Aorta (tissue), 5 donors: ENCODE data around the gene ERC1. TPM values are rescaled to one million over a fixed set of nuclear protein-coding genes. Genes with fewer than 3 reads are reported as not detected.

Experiments
- ATAC-seq: fragments of 200-7000 bp; cut with Tn5 transposase; one replicate; pipeline ENCODE4 v1.9.1; 2022; ENCODE audit warnings: moderate library complexity; ENCODE audit not compliant: low FRiP score
- DNase-seq, 2 donors: peaks; one replicate each; pipeline ENCODE4 v3.0.0-alpha.2; 2020
- H3K27ac ChIP-seq, 2 donors: one replicate each; pipeline ENCODE4 v1.5.1; 2013; ENCODE audit warnings: low read length in 2 of 2, mild to moderate bottlenecking in 2 of 2, moderate library complexity in 2 of 2, control low read depth in 1 of 2, inconsistent platforms in 1 of 2, low read depth in 1 of 2
- H3K27me3 ChIP-seq, 2 donors: one replicate each; pipeline ENCODE4 v1.6.1; 2013; ENCODE audit warnings: control low read depth in 1 of 2, low read length in 1 of 2, mild to moderate bottlenecking in 1 of 2, moderate library complexity in 1 of 2; ENCODE audit not compliant: insufficient read depth in 2 of 2, control insufficient read depth in 1 of 2
- H3K36me3 ChIP-seq, 2 donors: one replicate each; pipeline ENCODE4 v1.6.1; 2013; ENCODE audit warnings: control low read depth in 1 of 2, low read length in 1 of 2, mild to moderate bottlenecking in 1 of 2; ENCODE audit not compliant: insufficient read depth in 2 of 2, control insufficient read depth in 1 of 2
- H3K4me1 ChIP-seq, 2 donors: one replicate each; pipeline ENCODE4 v1.6.1; 2013; ENCODE audit warnings: low read length in 2 of 2, control low read depth in 1 of 2, mild to moderate bottlenecking in 1 of 2, moderate library complexity in 1 of 2; ENCODE audit not compliant: insufficient read depth in 2 of 2, control insufficient read depth in 1 of 2
- H3K4me3 ChIP-seq, 2 donors: one replicate each; pipeline ENCODE4 v1.5.1; 2013; ENCODE audit warnings: low read length in 2 of 2, control low read depth in 1 of 2, mild to moderate bottlenecking in 1 of 2
- H3K9me3 ChIP-seq: one replicate; pipeline ENCODE4 v1.6.1; 2013; ENCODE audit warnings: mild to moderate bottlenecking, low read length; ENCODE audit not compliant: control insufficient read depth
- WGBS, 2 donors: extraction: QIAGEN DNeasy Blood & Tissue Kit; methylation state at CpG; one replicate each; pipeline ENCODE4 v1.1.7; 2013; 5-methylcytosine and 5-hydroxymethylcytosine counted together
- intact Hi-C, 2 donors: fragments of 100-400 bp; cut with DNase I; formaldehyde crosslinking; loops; one replicate each; pipeline versions ENCODE4 v1.14.2 to v1.15.0; 2022
- polyA plus RNA-seq, 2 donors: library from polyadenylated mRNA; stranded (reverse); fragments of 200-250 nt; gene quantifications; one replicate each; pipeline ENCODE4 v1.2.3, GENCODE V29; 2013
- total RNA-seq, 2 donors: library from RNA; stranded (reverse); fragmentation: NEBNext Ultra II Directional; extraction: Animal tissue kit (Norgen Biotek cat#: 25700); gene quantifications; one replicate each; pipeline ENCODE4 v1.2.1, GENCODE V29; 2021
- donor health status: healthy with polysubstance abuse.
- donor health status: Bipolar disorder and iron deficiency.
- donor health status: DM: no; HTN: no; CAD: no.
- donor health status: DM: no; HTN: no; CAD: no.
- donor health status: DM: yes; HTN: yes; CAD: no.

The ERC1 gene
- total and polyA plus RNA-seq, 4 donors: 8.1 to 99.8 (median 45.3) TPM

DNA sequence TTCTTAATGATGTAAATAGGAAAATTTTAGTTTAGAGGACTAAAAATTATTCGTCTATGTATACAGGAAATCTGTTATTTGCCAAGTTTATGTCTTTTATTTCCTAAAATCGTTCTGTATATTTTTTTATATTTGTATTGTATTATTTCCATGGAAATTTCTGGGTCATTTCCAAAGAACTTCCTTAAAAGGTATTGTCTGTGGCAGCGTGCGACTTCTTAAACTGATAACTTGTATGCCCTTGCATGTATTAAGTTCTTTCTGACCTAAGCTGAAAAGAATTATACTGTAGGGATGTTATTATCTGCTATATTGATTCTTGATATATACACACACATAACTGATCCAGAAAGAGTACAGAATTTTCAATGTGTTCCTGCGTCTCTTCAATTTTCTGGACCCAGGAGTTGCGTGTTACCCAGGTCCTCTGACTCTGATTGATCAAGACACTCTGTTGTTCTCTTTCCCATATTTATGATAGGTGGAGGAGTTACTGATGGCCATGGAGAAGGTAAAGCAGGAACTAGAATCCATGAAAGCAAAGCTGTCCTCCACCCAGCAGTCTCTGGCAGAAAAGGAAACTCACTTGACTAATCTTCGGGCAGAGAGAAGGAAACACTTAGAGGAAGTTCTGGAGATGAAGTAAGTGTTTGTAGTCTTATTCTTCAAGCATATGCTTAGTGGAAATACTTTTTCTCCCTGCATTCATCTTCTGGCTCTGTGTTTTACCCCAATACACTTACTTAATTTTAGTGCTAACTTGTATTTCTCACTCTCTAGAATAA lies 298.5 kb downstream of the ERC1 start:
- no peak overlapping the region for H3K27ac ChIP-seq
- DNase-seq: no peak
- WGBS, 2 donors: 18 to 19% methylated on average over 7 of the region's 7 CpGs
- no peak for ATAC-seq
- no peaks in the 10 kb centered on the region for H3K27me3 ChIP-seq
- H3K4me3 ChIP-seq: peak overlapping the region in 1 of 2 donors; percentile 40
- no peaks in the 10 kb centered on the region for H3K36me3 ChIP-seq
- peaks cover 0 to 2% of the 10 kb centered on the region in 2 donors for H3K4me1 ChIP-seq
- no peaks in the 10 kb centered on the region for H3K9me3 ChIP-seq
- intact Hi-C loops: no loop called here

DNA sequence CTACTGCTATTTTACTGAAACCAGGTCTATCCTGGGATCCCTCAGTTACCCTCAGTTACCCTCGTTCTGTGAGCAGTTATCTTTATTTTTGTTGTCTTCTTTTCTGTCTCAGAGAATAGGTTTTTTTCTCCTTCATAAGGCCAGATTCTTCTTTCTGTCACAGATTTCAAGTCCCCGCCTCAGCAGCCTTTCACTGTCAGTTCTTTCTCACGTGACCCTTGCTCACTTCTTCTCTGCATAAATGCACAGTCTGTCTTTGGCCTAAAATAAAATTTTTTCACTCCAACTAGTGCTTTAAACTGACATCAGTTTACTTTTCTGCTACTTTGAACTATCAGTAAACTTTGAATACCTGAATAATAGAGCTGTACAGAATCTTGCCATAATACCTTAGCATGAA lies 299.7 kb downstream of the ERC1 start:
- WGBS, 2 donors: 72 to 77% methylated on average over 3 of the region's 3 CpGs
- Histone ChIP-seq H3K9me3 (no peaks in the 10 kb centered on the region), H3K4me1 (peaks cover 0 to 2% of the 10 kb centered on the region in 2 donors), H3K4me3 (no peak overlapping the region), H3K27me3 (no peaks in the 10 kb centered on the region), H3K36me3 (no peaks in the 10 kb centered on the region), H3K27ac (no peak overlapping the region)
- DNase-seq (no peak), ATAC-seq (no peak)
- intact Hi-C loops: no loop called here

DNA sequence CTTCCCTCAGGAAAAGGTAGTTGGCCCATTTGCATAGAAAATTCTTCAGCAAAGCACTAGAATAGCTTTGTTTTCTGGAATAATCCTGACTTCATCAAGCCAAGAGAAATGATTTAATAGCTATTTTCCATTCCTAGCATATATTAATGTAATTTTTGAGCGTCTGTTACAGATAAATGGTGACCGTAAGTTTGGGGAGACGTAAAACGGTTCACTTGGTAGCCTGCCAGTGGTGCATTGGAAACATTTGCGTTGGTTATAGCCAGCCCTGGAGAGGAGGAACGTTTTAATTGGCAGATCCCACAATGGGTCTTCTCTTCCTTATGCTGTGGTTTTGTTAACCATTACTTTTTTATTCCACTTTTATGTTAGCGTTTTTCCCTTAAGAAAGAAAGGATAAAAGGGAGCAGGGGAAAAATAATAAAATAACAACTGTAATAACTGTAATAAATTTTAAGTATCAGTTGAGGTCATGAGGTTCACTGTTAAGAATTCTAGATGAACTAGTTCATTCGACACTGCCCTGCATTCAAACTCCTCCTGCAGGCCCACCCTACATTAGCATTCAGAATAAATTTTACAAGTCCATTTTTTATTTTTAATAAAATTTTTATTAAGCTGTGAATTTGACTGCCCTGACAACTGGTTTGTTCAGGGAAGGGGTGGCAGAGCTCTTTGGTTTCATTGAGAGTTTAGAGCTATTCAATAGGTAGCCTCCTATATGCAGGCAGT lies 300.7 kb downstream of the ERC1 start:
- DNase-seq (no peak), ATAC-seq (no peak)
- Histone ChIP-seq H3K36me3 (no peaks in the 10 kb centered on the region), H3K4me1 (peaks cover 0 to 2% of the 10 kb centered on the region in 2 donors), H3K4me3 (no peak overlapping the region), H3K9me3 (no peaks in the 10 kb centered on the region), H3K27ac (no peak overlapping the region), H3K27me3 (no peaks in the 10 kb centered on the region)
- 12 to 15% methylated on average over 8 of the region's 8 CpGs for WGBS, 2 donors
- intact Hi-C loops: no loop called here

DNA sequence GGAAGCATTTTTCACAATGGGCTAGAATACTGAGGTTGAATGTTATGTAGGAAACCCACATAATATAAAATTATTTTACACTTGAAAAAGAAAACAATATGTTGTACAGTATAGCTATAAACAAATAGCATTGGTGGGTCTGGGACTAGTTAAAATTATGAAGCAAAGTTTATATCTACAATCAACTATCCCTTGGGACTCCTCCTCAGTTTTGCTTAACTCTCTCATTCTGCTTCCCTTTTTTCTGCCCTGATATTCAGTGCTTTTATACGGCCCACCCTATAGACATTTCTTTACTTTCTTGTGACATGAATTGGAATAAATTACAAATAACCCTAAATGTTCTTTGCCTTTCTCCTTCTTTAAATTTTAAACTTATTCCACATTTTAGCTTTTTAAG lies 302.9 kb downstream of the ERC1 start:
- Histone ChIP-seq H3K27me3 (no peaks in the 10 kb centered on the region), H3K36me3 (no peaks in the 10 kb centered on the region), H3K9me3 (no peaks in the 10 kb centered on the region), H3K27ac (no peak overlapping the region), H3K4me3 (no peak overlapping the region), H3K4me1 (peaks cover 0 to 2% of the 10 kb centered on the region in 2 donors)
- WGBS, 2 donors: 82 to 87% methylated on average over 1 of the region's 1 CpG
- intact Hi-C loops: no loop called here
- no peak for DNase-seq
- no peak for ATAC-seq

DNA sequence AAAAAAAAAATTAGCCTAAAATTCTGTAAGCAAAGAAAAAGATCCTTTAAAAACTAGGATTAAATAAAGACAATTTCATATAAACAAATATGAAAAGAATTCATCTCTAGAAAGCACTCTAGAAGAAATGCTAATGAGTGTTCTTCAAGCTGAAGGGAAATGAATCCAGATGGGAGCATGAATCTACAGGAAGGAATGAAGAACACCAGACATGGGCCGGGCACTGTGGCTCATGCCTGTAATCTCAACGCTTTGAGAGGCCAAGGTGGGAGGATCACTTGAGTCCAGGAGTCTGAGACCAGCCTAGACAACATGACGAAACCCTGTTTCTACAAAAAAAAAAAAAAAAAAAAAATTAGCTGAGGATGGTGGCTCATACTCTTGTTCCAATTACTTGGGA lies 306.2 kb downstream of the ERC1 start:
- ATAC-seq (no peak), DNase-seq (no peak)
- Histone ChIP-seq H3K36me3 (no peaks in the 10 kb centered on the region), H3K4me3 (no peak overlapping the region), H3K9me3 (no peaks in the 10 kb centered on the region), H3K4me1 (no peaks in the 10 kb centered on the region), H3K27ac (no peak overlapping the region), H3K27me3 (no peaks in the 10 kb centered on the region)
- intact Hi-C loops: no loop called here
- 92 to 96% methylated on average over 3 of the region's 3 CpGs for WGBS, 2 donors

DNA sequence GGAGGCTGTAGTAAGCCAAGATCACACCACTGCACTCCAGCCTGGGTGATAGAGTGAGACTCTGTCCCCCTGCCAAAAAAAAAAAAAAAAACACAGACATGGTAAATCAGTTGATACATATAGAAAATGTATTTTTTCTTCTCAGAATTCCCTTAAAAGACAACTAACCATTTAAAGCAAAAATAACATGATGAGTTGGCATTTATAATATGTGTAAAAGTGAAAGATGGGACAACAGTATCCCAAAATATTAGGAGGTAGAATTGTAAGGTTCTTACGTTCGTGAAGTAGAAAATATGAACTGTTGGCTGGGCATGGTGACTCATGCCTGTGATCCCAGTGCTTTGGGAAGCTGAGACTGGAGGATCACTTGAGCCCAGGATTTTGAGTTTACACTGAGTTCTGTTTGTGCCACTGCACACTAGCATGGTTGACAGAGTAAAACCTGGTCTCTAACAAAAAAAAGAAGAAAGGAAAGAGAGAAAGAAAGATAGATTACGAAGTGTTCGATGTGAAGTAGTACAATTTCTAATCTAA lies 306.7 kb downstream of the ERC1 start:
- WGBS, 2 donors: 95% methylated on average over 4 of the region's 4 CpGs
- H3K36me3 ChIP-seq: no peaks in the 10 kb centered on the region
- no peak overlapping the region for H3K27ac ChIP-seq
- no peaks in the 10 kb centered on the region for H3K9me3 ChIP-seq
- no peak overlapping the region for H3K4me3 ChIP-seq
- no peaks in the 10 kb centered on the region for H3K4me1 ChIP-seq
- H3K27me3 ChIP-seq: no peaks in the 10 kb centered on the region
- no peak for DNase-seq
- intact Hi-C loops: no loop called here
- ATAC-seq: no peak

DNA sequence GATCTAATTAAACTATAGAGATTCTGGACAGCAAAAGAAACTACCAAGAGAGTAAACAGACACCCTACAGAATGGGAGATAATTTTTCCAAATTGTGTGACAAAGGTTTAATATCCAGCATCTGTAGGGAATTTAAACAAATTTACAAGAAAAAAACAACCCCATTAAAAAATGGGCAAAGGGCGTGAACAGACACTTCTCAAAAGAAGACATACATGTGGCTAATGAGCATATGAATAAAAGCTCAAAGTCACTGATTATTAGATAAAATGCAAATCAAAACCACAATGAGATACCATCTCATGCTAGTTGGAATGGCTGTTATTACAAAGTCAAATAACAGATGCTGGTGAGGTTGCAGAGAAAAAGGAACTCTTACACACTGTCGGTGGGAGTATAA lies 309.4 kb downstream of the ERC1 start:
- Histone ChIP-seq H3K9me3 (no peaks in the 10 kb centered on the region), H3K27ac (no peak overlapping the region), H3K27me3 (no peaks in the 10 kb centered on the region), H3K4me3 (no peak overlapping the region), H3K36me3 (no peaks in the 10 kb centered on the region), H3K4me1 (no peaks in the 10 kb centered on the region)
- 96% methylated on average over 2 of the region's 2 CpGs for WGBS, 2 donors
- no peak for DNase-seq
- ATAC-seq: no peak
- intact Hi-C loops: no loop called here

DNA sequence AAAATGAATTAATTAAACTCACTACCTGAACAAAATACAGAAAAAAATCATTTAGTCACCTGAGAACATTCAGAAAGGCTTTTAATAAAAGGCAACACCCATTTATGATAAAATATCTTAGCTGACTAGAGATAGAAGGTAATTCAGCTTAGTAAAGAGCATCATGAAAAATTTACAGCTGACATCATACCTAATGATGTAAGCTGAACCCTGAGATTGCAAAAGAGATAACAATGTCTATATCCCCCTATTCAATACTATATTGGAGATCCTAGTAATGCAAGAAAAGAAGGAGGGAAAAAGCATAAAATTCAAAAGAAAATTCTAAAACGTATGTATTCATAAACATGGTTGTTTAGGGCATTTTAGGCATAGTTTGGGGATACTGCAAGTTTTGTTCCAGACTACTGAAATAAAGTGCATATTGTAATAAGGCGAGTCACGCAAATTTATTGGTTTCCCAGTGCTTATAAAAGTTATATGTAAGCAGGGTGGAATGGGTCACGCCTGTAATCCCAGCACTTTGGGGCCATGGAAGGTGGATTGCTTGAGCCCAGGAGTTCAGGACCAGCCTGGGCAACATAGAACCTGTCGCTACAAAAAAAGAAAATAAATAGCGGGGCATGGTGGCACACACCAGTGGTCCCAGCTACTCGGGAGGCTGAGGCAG lies 311.3 kb downstream of the ERC1 start:
- Histone ChIP-seq H3K9me3 (no peaks in the 10 kb centered on the region), H3K4me1 (peaks cover 0 to 2% of the 10 kb centered on the region in 2 donors), H3K27me3 (no peaks in the 10 kb centered on the region), H3K36me3 (no peaks in the 10 kb centered on the region), H3K27ac (no peak overlapping the region), H3K4me3 (no peak overlapping the region)
- ATAC-seq (no peak), DNase-seq (no peak)
- intact Hi-C loops: no loop called here
- WGBS, 2 donors: 90 to 96% methylated on average over 7 of the region's 7 CpGs
